KOPT-K1 (cell line): ENCODE measurements around the gene SOX6.
"Not testable (repeated sequence)": the region's sequence is repeated elsewhere in the genome, so short reads cannot be mapped to it uniquely, and the experiment has no call there.

Experiments used
- H3K27ac ChIP-seq: fragments of 200-600 bp; sonication (generic); 2 replicates; pipeline ENCODE4 v1.5.1; 2016; ENCODE audit warnings: antibody characterized with exemption, mild to moderate bottlenecking, low read depth, low read length; ENCODE audit not compliant: poor library complexity, severe bottlenecking
- H3K36me3 ChIP-seq: fragments of 200-600 bp; sonication (generic); 2 replicates; pipeline ENCODE4 v1.5.1; 2017; ENCODE audit warnings: antibody characterized with exemption, mild to moderate bottlenecking, low read length, moderate library complexity; ENCODE audit not compliant: insufficient read depth
- H3K9me3 ChIP-seq: fragments of 200-600 bp; sonication (generic); 2 replicates; pipeline ENCODE4 v1.5.1; 2017; ENCODE audit warnings: antibody characterized with exemption, low read length, mild to moderate bottlenecking; ENCODE audit not compliant: insufficient read depth, poor library complexity, severe bottlenecking

SOX6 gene

GRCh38 chr11:15938983-15939382 is 417.4 kb downstream of the SOX6 start:
- no peaks in the 10 kb centered on the region for H3K9me3 ChIP-seq
- no peak overlapping the region for H3K27ac ChIP-seq
- no peaks in the 10 kb centered on the region for H3K36me3 ChIP-seq

- no peaks in the 10 kb centered on the region for H3K36me3 ChIP-seq
- H3K9me3 ChIP-seq, result no peaks in the 10 kb centered on the region
- H3K27ac ChIP-seq, result no peak overlapping the region
Measured at GRCh38 chr11:15938121-15938611, 418.2 kb downstream of the SOX6 start.

- Histone ChIP-seq H3K36me3 (no peaks in the 10 kb centered on the region), H3K9me3 (no peaks in the 10 kb centered on the region), H3K27ac (no peak overlapping the region)
Measured at GRCh38 chr11:15937601-15938120, 418.7 kb downstream of the SOX6 start.

- no peaks in the 10 kb centered on the region for H3K36me3 ChIP-seq
- no peak overlapping the region for H3K27ac ChIP-seq
- peaks cover 5% of the 10 kb centered on the region for H3K9me3 ChIP-seq
Measured at GRCh38 chr11:15936011-15936410, 420.3 kb downstream of the SOX6 start.

- Histone ChIP-seq H3K27ac (no peak overlapping the region), H3K9me3 (peaks cover 5% of the 10 kb centered on the region), H3K36me3 (no peaks in the 10 kb centered on the region)
Measured at GRCh38 chr11:15935373-15935772, 421.0 kb downstream of the SOX6 start.

GRCh38 chr11:15933886-15934625 is 422.3 kb downstream of the SOX6 start:
- Histone ChIP-seq H3K27ac (no peak overlapping the region), H3K36me3 (no peaks in the 10 kb centered on the region)

GRCh38 chr11:15932417-15932816 is 423.9 kb downstream of the SOX6 start:
- Histone ChIP-seq H3K9me3 (peaks cover 5% of the 10 kb centered on the region), H3K27ac (no peak overlapping the region), H3K36me3 (no peaks in the 10 kb centered on the region)

More at GRCh38 chr11:15933886-15934625, 422.3 kb downstream of the SOX6 start:
- peaks cover 5% of the 10 kb centered on the region for H3K9me3 ChIP-seq

- peaks cover 5% of the 10 kb centered on the region for H3K9me3 ChIP-seq
Measured at GRCh38 chr11:15931497-15931896, 424.8 kb downstream of the SOX6 start.

GRCh38 chr11:15930442-15931025 is 425.8 kb downstream of the SOX6 start:
- H3K27ac ChIP-seq, result no peak overlapping the region
- H3K9me3 ChIP-seq, result peaks cover 5% of the 10 kb centered on the region
- H3K36me3 ChIP-seq, result no peaks in the 10 kb centered on the region

More at GRCh38 chr11:15931497-15931896, 424.8 kb downstream of the SOX6 start:
- H3K27ac ChIP-seq, result no peak overlapping the region
- no peaks in the 10 kb centered on the region for H3K36me3 ChIP-seq

- Histone ChIP-seq H3K36me3 (no peaks in the 10 kb centered on the region), H3K27ac (no peak overlapping the region), H3K9me3 (peaks cover 5% of the 10 kb centered on the region)
Measured at GRCh38 chr11:15929371-15929901, 426.9 kb downstream of the SOX6 start.

GRCh38 chr11:15927864-15928217 is 428.5 kb downstream of the SOX6 start:
- Histone ChIP-seq H3K27ac (no peak overlapping the region), H3K36me3 (no peaks in the 10 kb centered on the region)

GRCh38 chr11:15927196-15927863 is 429.0 kb downstream of the SOX6 start:
- Histone ChIP-seq H3K36me3 (no peaks in the 10 kb centered on the region), H3K9me3 (peaks cover 5% of the 10 kb centered on the region), H3K27ac (no peak overlapping the region)

More at GRCh38 chr11:15927864-15928217, 428.5 kb downstream of the SOX6 start:
- H3K9me3 ChIP-seq, result peaks cover 5% of the 10 kb centered on the region

GRCh38 chr11:15926071-15926470 is 430.3 kb downstream of the SOX6 start:
- H3K9me3 ChIP-seq, result no peaks in the 10 kb centered on the region
- H3K36me3 ChIP-seq, result no peaks in the 10 kb centered on the region
- no peak overlapping the region for H3K27ac ChIP-seq

GRCh38 chr11:15923183-15923582 is 433.2 kb downstream of the SOX6 start:
- Histone ChIP-seq H3K9me3 (no peaks in the 10 kb centered on the region), H3K27ac (no peak overlapping the region), H3K36me3 (no peaks in the 10 kb centered on the region)

GRCh38 chr11:15922745-15923144 is 433.6 kb downstream of the SOX6 start:
- H3K27ac ChIP-seq, H3K9me3 ChIP-seq, H3K36me3 ChIP-seq: not testable (repeated sequence)
